Effector CD8-positive, alpha-beta T cell (primary cell): ENCODE results near the gene PDE9A.
A peak's percentile ranks its signal among the peaks of the same experiment; 100 is the strongest.
"Not testable (repeated sequence)": the region's sequence is repeated elsewhere in the genome, so short reads cannot be mapped to it uniquely, and the experiment has no call there.

ENCODE experiments used
- DNase-seq: peaks from one replicate; lab custom pipeline; 2025; lab: John Stamatoyannopoulos, UW
- total RNA-seq, 4 experiments: gene quantifications; one replicate each; lab custom pipeline; 2026; lab: John Stamatoyannopoulos, UW

PDE9A gene
- 1.7 to 12.2 (median 6.0) reads per million in 4 experiments for total RNA-seq

GRCh38 chr21:42653231-42654061 lies at the start of gene PDE9A:
TSS of gene PDE9A (plus strand) at chr21:42653621. CDS start at chr21:42653815, 194 bp downstream.
- no peak for DNase-seq

GRCh38 chr21:42607102-42607501 lies 46.3 kb upstream of the PDE9A start:
- DNase-seq = no peak

- DNase-seq = no peak
These were observed 45.8 kb upstream of the PDE9A start for GRCh38 chr21:42607525-42608102.

GRCh38 chr21:42608446-42608845 lies 45.0 kb upstream of the PDE9A start:
- DNase-seq = no peak

- DNase-seq = no peak
These were observed 43.6 kb upstream of the PDE9A start for GRCh38 chr21:42609811-42610210.

- DNase-seq = no peak
These were observed 41.6 kb upstream of the PDE9A start for GRCh38 chr21:42611852-42612251.

GRCh38 chr21:42612390-42612789 lies 41.0 kb upstream of the PDE9A start:
- DNase-seq = no peak

GRCh38 chr21:42613756-42614155 lies 39.7 kb upstream of the PDE9A start:
- DNase-seq = no peak

- DNase-seq = no peak
These were observed 39.0 kb upstream of the PDE9A start for GRCh38 chr21:42614396-42614795.

GRCh38 chr21:42614811-42615351 lies 38.5 kb upstream of the PDE9A start:
- DNase-seq = peak; percentile 37

GRCh38 chr21:42615377-42615776 lies 38.0 kb upstream of the PDE9A start:
- DNase-seq = not testable (repeated sequence)

GRCh38 chr21:42615924-42616323 lies 37.5 kb upstream of the PDE9A start:
- DNase-seq = no peak

GRCh38 chr21:42616446-42616845 lies 37.0 kb upstream of the PDE9A start:
- DNase-seq = no peak

GRCh38 chr21:42616941-42617340 lies 36.5 kb upstream of the PDE9A start:
- no peak for DNase-seq

GRCh38 chr21:42617486-42617885 lies 35.9 kb upstream of the PDE9A start:
- DNase-seq = no peak

GRCh38 chr21:42618707-42619102 lies 34.7 kb upstream of the PDE9A start:
- DNase-seq = no peak

GRCh38 chr21:42619166-42619565 lies 34.3 kb upstream of the PDE9A start:
- no peak for DNase-seq

GRCh38 chr21:42619841-42620240 lies 33.6 kb upstream of the PDE9A start:
- DNase-seq = no peak

- DNase-seq = no peak
These were observed 32.1 kb upstream of the PDE9A start for GRCh38 chr21:42621166-42621818.

GRCh38 chr21:42621819-42622177 lies 31.6 kb upstream of the PDE9A start:
- DNase-seq = no peak

GRCh38 chr21:42622284-42622683 lies 31.1 kb upstream of the PDE9A start:
- no peak for DNase-seq

- DNase-seq = no peak
These were observed 29.7 kb upstream of the PDE9A start for GRCh38 chr21:42623694-42624093.
